GM18873 (cell line): ENCODE data around the gene DDX60.
"Not testable (repeated sequence)": the region's sequence is repeated elsewhere in the genome, so short reads cannot be mapped to it uniquely, and the experiment has no call there.

Experiments
- ATAC-seq: cut with Tn5 transposase; IDR thresholded peaks from one replicate; pipeline ENCODE4 v1.9.1; 2021; ENCODE audit warnings: mild to moderate bottlenecking, moderate library complexity, moderate number of reproducible peaks; ENCODE audit not compliant: unreplicated experiment, low FRiP score

Gene DDX60

GRCh38 chr4:168318266-168318895, at the start of gene DDX60:
Gene DDX60 (minus strand): TSS chr4:168318752. CDS start chr4:168311259, 7,493 bp downstream.
- ATAC-seq = peak; percentile 99

- ATAC-seq = no peak
These were observed 48.5 kb upstream of the DDX60 start for GRCh38 chr4:168367065-168367464.

GRCh38 chr4:168362025-168362401, 43.5 kb upstream of the DDX60 start:
- no peak for ATAC-seq

GRCh38 chr4:168361365-168362024, 42.9 kb upstream of the DDX60 start:
- ATAC-seq = no peak

- ATAC-seq = no peak
These were observed 41.7 kb upstream of the DDX60 start for GRCh38 chr4:168360271-168360670.

GRCh38 chr4:168357941-168358340, 39.4 kb upstream of the DDX60 start:
- no peak for ATAC-seq

- no peak for ATAC-seq
These were observed 35.2 kb upstream of the DDX60 start for GRCh38 chr4:168353746-168354145.

GRCh38 chr4:168337550-168337940, 19.0 kb upstream of the DDX60 start:
- no peak for ATAC-seq

GRCh38 chr4:168336837-168337549, 18.4 kb upstream of the DDX60 start:
- no peak for ATAC-seq

- ATAC-seq = no peak
These were observed 17.1 kb upstream of the DDX60 start for GRCh38 chr4:168335621-168336020.

GRCh38 chr4:168334053-168334452, 15.5 kb upstream of the DDX60 start:
- ATAC-seq = no peak

GRCh38 chr4:168330575-168330974, 12.0 kb upstream of the DDX60 start:
- not testable (repeated sequence) for ATAC-seq

- ATAC-seq = no peak
These were observed 7.0 kb upstream of the DDX60 start for GRCh38 chr4:168325591-168325990.

- ATAC-seq = no peak
These were observed 2.5 kb upstream of the DDX60 start for GRCh38 chr4:168321006-168321405.

- no peak for ATAC-seq
These were observed 1.0 kb upstream of the DDX60 start for GRCh38 chr4:168319486-168320019.

GRCh38 chr4:168317621-168318020, 931 bp downstream of the DDX60 start:
- no peak for ATAC-seq

GRCh38 chr4:168309781-168310180, 8.8 kb downstream of the DDX60 start:
- no peak for ATAC-seq

GRCh38 chr4:168308912-168309311, 9.6 kb downstream of the DDX60 start:
- no peak for ATAC-seq

- ATAC-seq = no peak
These were observed 12.1 kb downstream of the DDX60 start for GRCh38 chr4:168306476-168306875.

- ATAC-seq = no peak
These were observed 13.7 kb downstream of the DDX60 start for GRCh38 chr4:168304744-168305459.

GRCh38 chr4:168303430-168303829, 15.1 kb downstream of the DDX60 start:
- not testable (repeated sequence) for ATAC-seq
